SK-N-MC (cell line): Measurements from ENCODE around the gene PLA2G12B.

ENCODE experiments used
- EZH2 ChIP-seq: fragments of 200-600 bp; sonication (generic); IDR thresholded peaks from one replicate; pipeline ENCODE4 v1.6.1; 2017; ENCODE audit warnings: antibody characterized with exemption
- FOXP2 ChIP-seq: optimal IDR thresholded peaks from 2 replicates; pipeline ENCODE3; 2011; ENCODE audit warnings: mild to moderate bottlenecking, moderate library complexity; ENCODE audit not compliant: insufficient read depth; ENCODE audit errors: extremely low read length, control extremely low read depth
- POLR2AphosphoS5 ChIP-seq: IDR thresholded peaks from 2 replicates; pipeline ENCODE4 v1.6.1; 2012; ENCODE audit warnings: mild to moderate bottlenecking, low read depth, low read length, borderline replicate concordance

DNA sequence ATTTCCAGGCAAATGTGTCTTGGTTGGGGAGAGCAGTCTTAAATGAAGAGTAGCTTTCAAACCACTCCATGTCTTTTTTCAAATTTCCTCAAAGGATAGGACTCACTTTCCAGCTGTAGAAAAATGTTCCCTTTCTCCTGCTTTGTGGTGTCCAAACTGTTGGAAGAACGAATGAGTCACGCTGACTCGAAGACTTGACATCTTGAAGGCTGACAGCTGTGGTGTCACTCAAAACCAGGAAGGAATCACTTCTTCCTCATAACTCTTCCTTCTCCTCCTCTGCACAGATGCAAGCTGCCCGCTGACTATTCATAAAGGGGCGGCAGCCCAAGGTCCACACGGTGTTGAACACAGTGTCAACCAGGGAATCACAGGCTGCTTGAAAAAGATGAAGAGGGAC is 19.2 kb downstream of the PLA2G12B start:
- no peak for TF ChIP-seq EZH2
- TF ChIP-seq POLR2AphosphoS5: no peak
- no peak for TF ChIP-seq FOXP2
